Fibroblast of peridontal ligament (primary cell): ENCODE results near the gene ALG6.
"Not testable (repeated sequence)": the region's sequence is repeated elsewhere in the genome, so short reads cannot be mapped to it uniquely, and the experiment has no call there.

Experiments used
- DNase-seq: peaks from one replicate; pipeline ENCODE4 v3.0.0-alpha.2; 2010; ENCODE audit errors: extremely low read depth

The ALG6 gene

GRCh38 chr1:63328781-63329180 is 38.6 kb upstream of the ALG6 start:
- no peak for DNase-seq

GRCh38 chr1:63329621-63330330 is 37.7 kb upstream of the ALG6 start:
- no peak for DNase-seq

DNA sequence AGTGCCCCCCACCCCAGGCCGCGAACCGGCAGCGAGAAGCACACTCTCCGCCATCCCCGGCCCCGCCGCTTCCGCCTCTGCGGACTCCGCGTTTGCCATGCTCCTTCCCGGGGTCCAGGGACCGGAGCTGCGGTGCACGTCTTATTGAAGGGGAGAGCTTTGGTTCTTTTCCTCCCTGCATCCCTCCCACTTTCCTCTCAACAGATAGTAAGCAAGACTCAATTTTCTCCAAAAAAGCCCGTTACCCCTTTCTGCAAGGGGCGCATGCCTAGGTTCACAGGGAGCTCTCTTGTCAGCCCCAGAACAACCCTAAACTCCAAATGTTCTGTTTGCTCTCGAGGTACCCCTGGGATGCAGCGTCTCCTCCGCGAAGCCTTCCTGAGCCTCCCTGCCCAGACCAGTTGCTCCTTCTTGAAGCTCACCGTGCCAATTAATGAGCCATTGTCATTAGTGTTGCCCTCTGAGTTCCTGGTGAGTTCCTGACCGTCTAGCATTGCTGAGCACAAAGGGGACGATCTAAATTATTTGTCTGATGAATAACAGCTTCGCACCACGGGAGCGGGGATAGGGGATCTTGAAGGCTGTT is 37.0 kb upstream of the ALG6 start:
- no peak for DNase-seq

- DNase-seq = no peak
Measured at GRCh38 chr1:63342402-63342801, 25.0 kb upstream of the ALG6 start.

DNA sequence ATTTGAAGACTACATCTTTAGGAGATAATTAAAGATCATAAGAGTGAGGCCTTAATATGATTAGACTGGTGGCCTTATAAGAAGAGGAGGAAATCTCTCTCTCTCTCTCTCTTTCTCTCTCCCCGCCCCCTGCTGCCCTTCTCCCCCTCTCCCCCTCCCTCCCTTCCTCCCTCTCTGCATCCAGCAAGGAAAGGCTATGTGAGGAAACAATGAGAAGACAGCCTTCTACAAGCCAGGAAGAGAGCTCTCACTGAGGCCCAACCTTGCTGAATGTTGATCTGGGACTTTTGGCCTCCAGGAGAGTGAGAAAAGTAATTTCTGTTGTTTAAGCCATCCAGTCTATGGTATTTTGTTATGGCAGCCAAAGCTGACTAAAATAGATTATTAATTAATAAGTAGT is 23.5 kb upstream of the ALG6 start:
- DNase-seq = no peak

DNA sequence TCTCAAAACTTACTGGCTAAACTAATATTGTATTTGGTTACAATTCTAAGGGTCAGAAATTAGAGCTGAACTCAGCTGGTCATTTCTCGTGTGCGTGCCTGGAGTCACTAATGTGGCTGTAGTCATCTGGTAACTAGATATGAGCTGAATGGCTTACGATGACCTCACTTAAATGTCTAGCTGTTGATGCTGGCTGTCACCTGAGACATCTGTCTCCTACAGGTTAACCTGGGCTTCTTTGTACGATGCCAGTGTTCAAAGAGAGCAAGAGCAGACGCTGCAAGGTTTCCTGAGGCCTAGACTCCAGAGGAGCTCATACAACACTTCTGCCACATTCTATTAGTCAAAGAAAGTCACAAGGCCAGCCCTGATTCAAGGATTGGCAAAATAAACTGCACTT is 17.1 kb upstream of the ALG6 start:
- no peak for DNase-seq

DNA sequence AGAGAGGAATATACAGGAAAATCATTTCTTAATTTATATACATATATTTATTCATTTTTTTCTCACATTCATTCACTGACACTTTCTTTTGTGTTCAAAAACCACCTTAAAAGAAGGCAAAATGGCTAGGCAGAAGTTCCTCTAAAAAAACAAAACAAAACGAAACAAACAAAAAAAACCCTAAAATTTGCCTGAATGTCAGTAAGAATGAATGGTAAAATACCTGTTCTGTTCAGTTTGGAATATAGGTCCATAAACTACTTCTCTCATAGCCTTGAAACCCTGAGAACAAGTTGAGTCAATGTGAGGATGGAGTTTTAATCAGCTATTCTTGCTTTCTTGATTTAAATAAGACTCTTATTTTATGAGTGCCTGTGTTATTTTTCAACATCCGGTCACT is 14.7 kb upstream of the ALG6 start:
- no peak for DNase-seq

- DNase-seq = not testable (repeated sequence)
Measured at GRCh38 chr1:63356234-63356633, 11.2 kb upstream of the ALG6 start.

DNA sequence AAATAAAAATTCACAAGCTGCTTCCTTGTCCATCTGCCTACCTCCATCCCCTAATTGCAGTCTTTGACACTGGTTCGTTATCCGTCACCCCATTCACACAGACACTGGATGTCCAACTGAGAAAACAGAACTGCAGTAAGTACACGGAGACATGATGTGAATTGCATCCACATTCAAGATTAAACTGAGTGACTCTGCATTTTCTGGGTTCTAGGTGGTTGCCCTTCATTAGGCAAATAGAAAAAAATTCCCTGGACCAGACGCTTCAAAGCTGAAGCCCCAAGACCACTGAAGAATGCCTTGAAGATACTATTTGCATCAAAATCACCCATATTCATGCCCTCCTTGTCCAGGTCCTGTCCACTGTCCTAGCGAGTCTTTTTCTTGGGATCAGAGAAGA is 7.9 kb upstream of the ALG6 start:
- no peak for DNase-seq

DNA sequence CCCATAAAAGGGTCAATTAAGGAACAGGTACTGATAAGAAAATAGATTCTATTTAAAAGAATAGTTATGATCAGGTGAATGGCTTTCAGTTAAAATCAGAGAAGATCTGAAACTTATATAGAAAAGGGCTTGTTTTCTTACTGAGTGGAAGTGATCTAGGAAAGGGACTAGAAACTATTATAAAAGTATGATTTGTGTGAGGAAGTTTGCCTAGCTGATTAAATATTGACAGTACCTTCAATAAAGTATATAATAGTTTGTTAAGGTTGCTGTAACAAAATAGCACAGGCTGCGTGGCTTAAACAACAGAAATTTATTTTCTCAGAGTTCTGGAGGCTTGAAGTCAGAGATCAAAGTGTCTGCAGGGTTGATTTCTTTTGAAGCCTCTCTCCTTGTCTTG is 5.4 kb upstream of the ALG6 start:
- no peak for DNase-seq

GRCh38 chr1:63362578-63362977 is 4.8 kb upstream of the ALG6 start:
- peak; percentile 15 for DNase-seq

DNA sequence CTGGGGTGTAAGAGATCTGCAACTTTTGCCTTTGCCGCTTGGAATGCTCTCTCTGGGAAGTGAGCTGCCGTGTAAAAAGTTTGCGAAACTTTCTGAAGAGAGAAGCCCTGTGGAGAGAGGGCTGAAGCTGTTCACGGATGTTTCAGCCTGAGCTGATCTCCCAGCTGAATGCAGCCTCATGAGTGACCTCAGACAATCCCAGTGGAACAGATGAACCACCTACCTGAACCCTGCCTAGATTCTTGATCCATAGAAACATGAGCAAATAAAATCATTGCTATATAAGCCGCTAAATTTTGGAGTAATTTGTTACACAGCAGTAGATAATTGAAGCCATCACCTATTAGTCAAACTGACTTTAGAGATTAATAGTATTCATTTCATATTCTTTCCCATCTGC is 4.4 kb upstream of the ALG6 start:
- no peak for DNase-seq

DNA sequence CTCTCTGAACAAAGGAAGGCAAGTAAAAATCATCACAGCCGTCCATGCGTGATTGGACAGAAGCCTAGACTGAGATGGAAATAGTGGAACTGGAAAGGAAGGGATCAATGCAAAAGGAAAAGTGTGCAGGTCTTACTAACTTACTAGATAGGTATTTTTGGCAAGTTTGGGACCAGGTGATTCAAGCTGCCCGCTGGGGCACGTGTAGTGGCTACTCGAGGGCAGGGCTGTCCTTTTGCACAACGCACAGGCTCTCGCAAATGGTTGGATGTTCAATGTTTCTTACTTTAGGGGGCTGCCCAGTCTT is 566 bp upstream of the ALG6 start:
- DNase-seq = no peak

GRCh38 chr1:63368131-63368530 is 704 bp downstream of the ALG6 start:
- DNase-seq = no peak

DNA sequence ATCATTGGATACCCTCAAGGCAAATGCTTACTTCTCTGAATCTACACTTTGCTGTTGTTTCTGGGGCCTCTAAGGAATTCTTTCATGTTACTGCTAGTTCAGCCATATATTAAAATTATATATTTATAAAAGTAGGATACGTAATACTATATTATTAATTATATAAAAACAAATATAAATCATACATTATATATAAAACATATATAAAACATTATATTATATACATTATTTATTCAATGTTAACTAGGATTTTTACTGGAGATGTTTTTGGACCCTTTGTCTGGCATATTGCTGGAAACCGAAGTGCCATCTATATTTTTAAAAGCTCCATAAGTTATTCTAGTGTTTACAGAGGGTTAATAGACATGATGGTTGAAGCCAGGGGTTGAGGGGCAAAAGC is 12.2 kb downstream of the ALG6 start:
- DNase-seq = no peak

- DNase-seq = no peak
Measured at GRCh38 chr1:63381741-63382140, 14.3 kb downstream of the ALG6 start.

DNA sequence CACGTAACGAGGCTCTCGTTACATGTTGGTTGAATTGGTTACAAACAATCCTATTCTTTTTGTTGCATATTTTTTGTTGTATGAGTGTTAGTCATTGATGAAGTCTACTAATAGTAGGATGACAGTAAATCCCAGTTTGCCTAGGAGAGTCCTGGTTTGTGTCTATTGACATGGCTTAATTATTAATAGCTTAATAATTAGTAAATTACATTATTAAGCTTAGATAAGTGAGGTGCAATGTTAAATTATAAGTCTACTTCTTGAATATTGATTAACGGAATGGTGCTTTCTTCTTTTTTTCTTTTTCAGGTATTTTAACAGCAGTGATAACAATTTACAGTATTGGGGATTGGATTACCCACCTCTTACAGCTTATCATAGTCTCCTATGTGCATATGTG is 34.5 kb downstream of the ALG6 start:
- DNase-seq = no peak

DNA sequence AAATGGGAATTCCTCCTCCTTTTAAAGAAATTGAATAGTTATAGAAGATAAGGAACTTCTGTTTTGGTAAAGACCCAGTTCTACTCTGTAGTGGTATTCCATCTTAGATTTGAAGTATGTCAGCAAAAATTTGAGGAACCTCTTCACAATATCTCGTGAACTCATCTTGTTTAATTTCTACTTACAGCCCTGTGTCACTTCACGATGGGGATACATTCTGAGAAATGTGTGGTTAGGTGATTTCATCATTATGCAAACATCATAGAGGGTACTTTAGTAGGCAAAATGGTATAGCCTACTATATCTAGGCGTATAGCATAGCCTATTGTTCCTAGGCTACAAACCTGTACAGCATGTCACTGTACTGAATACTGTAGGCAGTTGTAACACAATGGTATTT is 36.0 kb downstream of the ALG6 start:
- DNase-seq = no peak

- DNase-seq = no peak
Measured at GRCh38 chr1:63405021-63405420, 37.6 kb downstream of the ALG6 start.

DNA sequence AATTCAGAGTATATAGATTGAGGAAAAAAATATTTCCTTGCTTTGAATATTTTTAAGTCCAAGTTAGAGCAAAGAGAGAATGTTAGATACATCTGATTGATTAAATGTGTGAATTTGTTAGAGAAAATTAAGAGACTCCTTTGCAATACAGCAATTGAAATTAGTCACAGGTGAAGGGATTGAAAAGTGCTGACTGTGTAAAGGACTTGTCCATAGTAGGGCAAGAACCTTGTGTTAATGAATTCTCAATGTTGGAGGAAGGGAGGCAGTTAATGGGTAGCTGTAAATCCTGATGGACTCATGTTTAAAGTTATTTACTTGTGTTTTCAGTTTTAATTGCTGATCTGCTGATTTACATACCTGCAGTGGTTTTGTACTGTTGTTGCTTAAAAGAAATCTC is 38.6 kb downstream of the ALG6 start:
- no peak for DNase-seq

- no peak for DNase-seq
Measured at GRCh38 chr1:63407002-63407401, 39.6 kb downstream of the ALG6 start.

- DNase-seq = peak; percentile 90
Measured at GRCh38 chr1:63408331-63408730, 40.9 kb downstream of the ALG6 start.

DNA sequence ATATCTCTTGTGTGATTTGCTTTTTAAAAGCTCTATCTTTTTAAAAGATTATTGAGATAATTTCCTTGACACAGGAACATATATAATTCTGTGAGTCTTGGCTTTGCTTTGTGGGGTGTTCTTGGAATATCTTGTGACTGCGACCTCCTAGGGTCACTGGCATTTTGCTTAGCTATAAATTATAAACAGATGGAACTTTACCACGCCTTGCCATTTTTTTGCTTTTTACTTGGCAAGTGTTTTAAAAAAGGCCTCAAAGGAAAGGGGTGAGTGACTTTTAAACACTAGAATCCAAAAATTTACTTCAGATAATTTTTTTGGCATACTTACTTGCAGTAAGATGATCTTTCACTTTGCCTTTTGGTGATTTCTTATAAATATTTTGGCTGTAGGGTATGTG is 43.6 kb downstream of the ALG6 start:
- DNase-seq = peak; percentile 91

GRCh38 chr1:63413394-63413793 is 46.0 kb downstream of the ALG6 start:
- no peak for DNase-seq
